GM23338 (cell line): Measurements from ENCODE around the gene APOM. TPM values are rescaled to one million over a fixed set of nuclear protein-coding genes. Genes with fewer than 3 reads are reported as not detected.

Experiments used
- ATAC-seq: fragments of 200-7000 bp; cut with Tn5 transposase; 3 replicates; pipeline ENCODE4 v1.9.1; 2020
- DNase-seq: peaks from one replicate; pipeline ENCODE4 v3.0.0-alpha.2; 2015; ENCODE audit warnings: low spot score
- H2AFZ ChIP-seq: fragments of 200-600 bp; sonication (generic); 2 replicates; pipeline ENCODE4 v1.8.0; 2016; ENCODE audit warnings: antibody characterized with exemption, mild to moderate bottlenecking, moderate library complexity
- H3F3A ChIP-seq: fragments of 200-600 bp; sonication (generic); replicated peaks from 2 replicates; pipeline ENCODE4 v1.8.0; 2017; ENCODE audit warnings: antibody characterized with exemption, mixed run types, low read depth
- H3K27ac ChIP-seq: fragments of 200-600 bp; sonication (generic); 2 replicates; pipeline ENCODE4 v1.6.1; 2016; ENCODE audit warnings: low read depth
- H3K27me3 ChIP-seq: fragments of 200-600 bp; sonication (generic); 2 replicates; pipeline ENCODE4 v1.8.0; 2016; ENCODE audit warnings: mild to moderate bottlenecking, mixed run types, moderate library complexity; ENCODE audit not compliant: insufficient read depth
- H3K36me3 ChIP-seq: fragments of 200-600 bp; sonication (generic); 2 replicates; pipeline ENCODE4 v1.8.0; 2016; ENCODE audit warnings: mild to moderate bottlenecking; ENCODE audit not compliant: insufficient read depth
- H3K4me1 ChIP-seq: fragments of 200-600 bp; sonication (generic); 2 replicates; pipeline ENCODE4 v1.8.0; 2016; ENCODE audit warnings: mild to moderate bottlenecking, moderate library complexity; ENCODE audit not compliant: insufficient read depth
- H3K4me2 ChIP-seq: fragments of 200-600 bp; sonication (generic); 2 replicates; pipeline ENCODE4 v1.7.1; 2017; ENCODE audit warnings: mixed run types
- H3K4me3 ChIP-seq: fragments of 200-600 bp; sonication (generic); 2 replicates; pipeline ENCODE4 v1.6.1; 2016; ENCODE audit warnings: mixed run types
- H3K79me2 ChIP-seq: fragments of 200-600 bp; sonication (generic); replicated peaks from 2 replicates; pipeline ENCODE4 v1.8.0; 2017; ENCODE audit warnings: mild to moderate bottlenecking; ENCODE audit not compliant: insufficient read depth
- H3K9me2 ChIP-seq: fragments of 200-600 bp; sonication (generic); 2 replicates; pipeline ENCODE4 v1.8.0; 2017; ENCODE audit not compliant: insufficient read depth
- H4K20me1 ChIP-seq: fragments of 200-600 bp; sonication (generic); replicated peaks from 2 replicates; pipeline ENCODE4 v1.8.0; 2017; ENCODE audit warnings: mild to moderate bottlenecking; ENCODE audit not compliant: insufficient read depth
- H3K27ac Mint-ChIP-seq: 2 replicates; pipeline ENCODE4 v1.8.0; 2020; ENCODE audit warnings: inconsistent platforms, mild to moderate bottlenecking, moderate library complexity, mixed read lengths
- H3K27me3 Mint-ChIP-seq: 3 replicates; pipeline ENCODE4 v1.8.0; 2022; ENCODE audit warnings: low read depth, mild to moderate bottlenecking, moderate library complexity, mixed read lengths, inconsistent platforms; ENCODE audit not compliant: insufficient read depth, poor library complexity
- H3K36me3 Mint-ChIP-seq: 3 replicates; pipeline ENCODE4 v1.8.0; 2021; ENCODE audit warnings: low read depth, mild to moderate bottlenecking, inconsistent platforms, moderate library complexity, mixed read lengths
- H3K4me1 Mint-ChIP-seq: 3 replicates; pipeline ENCODE4 v1.8.0; 2020; ENCODE audit warnings: mild to moderate bottlenecking, inconsistent platforms, mixed read lengths
- H3K4me3 Mint-ChIP-seq: 3 replicates; pipeline ENCODE4 v1.8.0; 2021; ENCODE audit warnings: moderate library complexity, mild to moderate bottlenecking, inconsistent platforms, mixed read lengths
- H3K9me3 Mint-ChIP-seq: 3 replicates; pipeline ENCODE4 v1.8.0; 2020; ENCODE audit warnings: moderate library complexity, mild to moderate bottlenecking, inconsistent platforms, mixed read lengths
- CREB1 ChIP-seq: fragments of 250-450 bp; sonication (Bioruptor Pico); IDR thresholded peaks from 2 replicates; pipeline ENCODE4 v1.5.0; 2020; ENCODE audit warnings: low read depth, mild to moderate bottlenecking, moderate library complexity
- EZH2phosphoT487 ChIP-seq: fragments of 200-600 bp; sonication (generic); IDR thresholded peaks from one replicate; pipeline ENCODE4 v1.8.1; 2018; ENCODE audit warnings: antibody characterized with exemption; ENCODE audit not compliant: unreplicated experiment
- JUNB ChIP-seq: IDR thresholded peaks from one replicate; pipeline ENCODE4 v1.6.1; 2016; ENCODE audit warnings: antibody characterized with exemption; ENCODE audit not compliant: unreplicated experiment
- POLR2AphosphoS5 ChIP-seq: IDR thresholded peaks from 2 replicates; pipeline ENCODE4 v1.6.1; 2016; ENCODE audit warnings: antibody characterized with exemption, low read depth
- STAT1 ChIP-seq: IDR thresholded peaks from one replicate; pipeline ENCODE4 v1.6.1; 2016; ENCODE audit warnings: antibody characterized with exemption; ENCODE audit not compliant: unreplicated experiment
- ZNF114 ChIP-seq: fragments of 250-450 bp; sonication (Bioruptor Pico); IDR thresholded peaks from 2 replicates; pipeline ENCODE4 v1.5.0; 2020; ENCODE audit warnings: mild to moderate bottlenecking, moderate library complexity
- ZNF331 ChIP-seq: fragments of 250-450 bp; sonication (Bioruptor Pico); IDR thresholded peaks from 2 replicates; pipeline ENCODE4 v1.5.0; 2020; ENCODE audit warnings: low read depth, mild to moderate bottlenecking, moderate library complexity
- polyA plus RNA-seq: library from polyadenylated mRNA; unstranded; fragments of >200 nt; fragmentation: Nextera tagmentation; extraction: Ambion mirVana; gene quantifications from 2 replicates; pipeline ENCODE4 v1.2.1, GENCODE V29; 2016
- total RNA-seq: library from RNA; depleted of rRNA; stranded (reverse); fragments of >200 nt; shearing (Covaris generic); gene quantifications from 2 replicates; pipeline ENCODE4 v1.2.3, GENCODE V29; 2014
- TF ChIP-seq, protein P1 (sequence below): IDR thresholded peaks from one replicate; pipeline ENCODE4 v1.6.1; 2018; ENCODE audit warnings: antibody characterized with exemption; ENCODE audit not compliant: unreplicated experiment
- TF ChIP-seq, protein P2 (sequence below): IDR thresholded peaks from 2 replicates; pipeline ENCODE4 v1.6.1; 2016; ENCODE audit warnings: antibody characterized with exemption

The APOM gene
- total and polyA plus RNA-seq, 2 experiments from 2014 or later = 1.2 to 10.7 TPM

DNA sequence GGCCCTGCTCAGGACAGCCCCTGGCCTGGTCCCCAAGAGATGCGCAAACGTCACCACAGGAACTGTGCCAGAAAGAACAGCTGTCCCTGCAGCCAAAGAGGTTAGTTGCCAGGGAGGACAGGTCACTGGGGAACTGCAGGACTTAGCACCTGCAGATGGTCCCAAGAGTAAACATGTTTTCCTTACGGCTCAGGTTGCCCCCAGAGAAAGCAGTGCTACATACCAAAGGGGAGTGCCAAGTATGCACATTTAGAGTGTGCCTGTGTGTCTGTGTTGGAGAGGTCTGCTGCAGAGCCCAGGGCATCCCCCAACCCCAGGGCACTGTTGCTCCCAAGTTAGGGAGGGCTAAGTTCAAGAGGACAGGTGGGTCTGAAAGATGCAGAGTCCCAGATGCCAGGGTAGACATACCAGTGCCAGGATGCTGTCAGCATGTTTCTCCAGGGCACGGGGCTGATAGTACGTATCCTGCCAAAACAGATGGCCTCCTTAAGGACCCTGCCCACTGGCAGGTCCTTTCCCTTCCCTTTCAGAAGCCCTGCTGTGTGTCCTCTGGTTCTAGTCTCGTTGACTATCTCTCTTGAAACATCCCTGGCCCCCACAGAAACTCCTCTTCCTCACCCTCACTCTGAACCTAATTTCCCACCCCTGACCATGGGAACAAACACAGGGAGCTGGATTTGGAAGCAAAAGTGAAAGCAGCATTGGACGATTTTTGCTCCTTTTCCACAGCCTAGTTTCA is 46.1 kb downstream of the APOM start:
- Mint-ChIP-seq H3K4me1 (peaks cover 10% of the 10 kb centered on the region), H3K27ac (peak overlapping the region; percentile 95), H3K27me3 (peaks cover 6% of the 10 kb centered on the region), H3K36me3 (peaks cover 8% of the 10 kb centered on the region; the same call in 2 of the 3 replicates), H3K4me3 (peak overlapping the region; percentile 96), H3K9me3 (no peaks in the 10 kb centered on the region)
- Histone ChIP-seq H3K79me2 (peaks cover 14% of the 10 kb centered on the region), H2AFZ (peak overlapping the region; percentile 80; the same call in 1 of the 2 replicates), H3K9me2 (no peaks in the 10 kb centered on the region), H3F3A (peaks cover 3% of the 10 kb centered on the region; the same call in 1 of the 2 replicates), H3K27ac (no peak overlapping the region), H3K27me3 (no peaks in the 10 kb centered on the region), H3K4me1 (peaks cover 5% of the 10 kb centered on the region; the same call in 1 of the 2 replicates), H3K36me3 (no peaks in the 10 kb centered on the region), H3K4me2 (peak overlapping the region; percentile 86), H4K20me1 (peaks cover 3% of the 10 kb centered on the region; the same call in 1 of the 2 replicates), H3K4me3 (peak overlapping the region; percentile 80)
- no peak for DNase-seq
- no peak for ATAC-seq
- TF ChIP-seq JUNB (no peak), CREB1 (no peak)

DNA sequence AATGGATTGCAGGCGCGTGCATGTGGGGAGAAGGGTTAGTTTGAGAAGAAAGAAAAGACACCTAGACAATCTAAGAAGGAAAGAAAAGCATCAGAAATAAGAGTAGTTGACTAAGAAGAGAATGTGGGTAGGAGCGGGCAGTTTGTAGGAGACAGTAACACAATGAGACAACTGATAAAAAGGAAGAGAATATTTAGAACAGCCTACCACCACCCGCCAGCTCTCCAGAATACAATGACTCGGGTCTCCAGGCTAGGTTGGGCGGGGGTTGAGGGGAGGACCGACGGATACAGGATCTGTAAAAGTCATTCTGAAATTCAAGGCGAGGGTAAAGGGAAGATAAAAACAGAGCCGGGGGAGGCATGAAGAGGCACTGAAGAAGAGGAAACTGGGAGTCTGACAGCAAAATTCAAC is 46.7 kb downstream of the APOM start:
- Histone ChIP-seq H3K36me3 (no peaks in the 10 kb centered on the region), H3F3A (peaks cover 3% of the 10 kb centered on the region; the same call in 1 of the 2 replicates), H3K4me3 (peak overlapping the region; percentile 80), H3K4me1 (peaks cover 5% of the 10 kb centered on the region; the same call in 1 of the 2 replicates), H3K79me2 (peaks cover 14% of the 10 kb centered on the region), H2AFZ (peak overlapping the region; percentile 80), H3K27me3 (no peaks in the 10 kb centered on the region), H3K9me2 (no peaks in the 10 kb centered on the region), H3K4me2 (peak overlapping the region; percentile 86), H4K20me1 (peaks cover 3% of the 10 kb centered on the region; the same call in 1 of the 2 replicates), H3K27ac (peak overlapping the region; percentile 89; the same call in 1 of the 2 replicates)
- Mint-ChIP-seq H3K4me1 (peaks cover 10% of the 10 kb centered on the region), H3K9me3 (no peaks in the 10 kb centered on the region), H3K27ac (peak overlapping the region; percentile 95), H3K36me3 (peaks cover 8% of the 10 kb centered on the region; the same call in 2 of the 3 replicates), H3K27me3 (peaks cover 10% of the 10 kb centered on the region), H3K4me3 (peak overlapping the region; percentile 96)
- TF ChIP-seq CREB1 (no peak), ZNF331 (no peak), STAT1 (no peak), POLR2AphosphoS5 (no peak), EZH2phosphoT487 (no peak), ZNF114 (CRISPR knock-in tag) (no peak)
- TF ChIP-seq, protein P1, sequence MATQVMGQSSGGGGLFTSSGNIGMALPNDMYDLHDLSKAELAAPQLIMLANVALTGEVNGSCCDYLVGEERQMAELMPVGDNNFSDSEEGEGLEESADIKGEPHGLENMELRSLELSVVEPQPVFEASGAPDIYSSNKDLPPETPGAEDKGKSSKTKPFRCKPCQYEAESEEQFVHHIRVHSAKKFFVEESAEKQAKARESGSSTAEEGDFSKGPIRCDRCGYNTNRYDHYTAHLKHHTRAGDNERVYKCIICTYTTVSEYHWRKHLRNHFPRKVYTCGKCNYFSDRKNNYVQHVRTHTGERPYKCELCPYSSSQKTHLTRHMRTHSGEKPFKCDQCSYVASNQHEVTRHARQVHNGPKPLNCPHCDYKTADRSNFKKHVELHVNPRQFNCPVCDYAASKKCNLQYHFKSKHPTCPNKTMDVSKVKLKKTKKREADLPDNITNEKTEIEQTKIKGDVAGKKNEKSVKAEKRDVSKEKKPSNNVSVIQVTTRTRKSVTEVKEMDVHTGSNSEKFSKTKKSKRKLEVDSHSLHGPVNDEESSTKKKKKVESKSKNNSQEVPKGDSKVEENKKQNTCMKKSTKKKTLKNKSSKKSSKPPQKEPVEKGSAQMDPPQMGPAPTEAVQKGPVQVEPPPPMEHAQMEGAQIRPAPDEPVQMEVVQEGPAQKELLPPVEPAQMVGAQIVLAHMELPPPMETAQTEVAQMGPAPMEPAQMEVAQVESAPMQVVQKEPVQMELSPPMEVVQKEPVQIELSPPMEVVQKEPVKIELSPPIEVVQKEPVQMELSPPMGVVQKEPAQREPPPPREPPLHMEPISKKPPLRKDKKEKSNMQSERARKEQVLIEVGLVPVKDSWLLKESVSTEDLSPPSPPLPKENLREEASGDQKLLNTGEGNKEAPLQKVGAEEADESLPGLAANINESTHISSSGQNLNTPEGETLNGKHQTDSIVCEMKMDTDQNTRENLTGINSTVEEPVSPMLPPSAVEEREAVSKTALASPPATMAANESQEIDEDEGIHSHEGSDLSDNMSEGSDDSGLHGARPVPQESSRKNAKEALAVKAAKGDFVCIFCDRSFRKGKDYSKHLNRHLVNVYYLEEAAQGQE = no peak
- TF ChIP-seq, protein P2, sequence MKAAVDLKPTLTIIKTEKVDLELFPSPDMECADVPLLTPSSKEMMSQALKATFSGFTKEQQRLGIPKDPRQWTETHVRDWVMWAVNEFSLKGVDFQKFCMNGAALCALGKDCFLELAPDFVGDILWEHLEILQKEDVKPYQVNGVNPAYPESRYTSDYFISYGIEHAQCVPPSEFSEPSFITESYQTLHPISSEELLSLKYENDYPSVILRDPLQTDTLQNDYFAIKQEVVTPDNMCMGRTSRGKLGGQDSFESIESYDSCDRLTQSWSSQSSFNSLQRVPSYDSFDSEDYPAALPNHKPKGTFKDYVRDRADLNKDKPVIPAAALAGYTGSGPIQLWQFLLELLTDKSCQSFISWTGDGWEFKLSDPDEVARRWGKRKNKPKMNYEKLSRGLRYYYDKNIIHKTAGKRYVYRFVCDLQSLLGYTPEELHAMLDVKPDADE = no peak
- DNase-seq = no peak
- peak; percentile 41 for ATAC-seq
